Umbilical cord (tissue), 2 donors: ENCODE measurements around the gene GBF1. TPM values are rescaled to one million over a fixed set of nuclear protein-coding genes. Genes with fewer than 3 reads are reported as not detected.
A peak's percentile ranks its signal among the peaks of the same experiment; 100 is the strongest.
"Not testable (repeated sequence)": the region's sequence is repeated elsewhere in the genome, so short reads cannot be mapped to it uniquely, and the experiment has no call there.

Source experiments
- DNase-seq: peaks from one replicate; pipeline ENCODE4 v3.0.0-alpha.2; 2015; ENCODE audit warnings: low spot score
- total RNA-seq: library from RNA; depleted of rRNA; stranded (reverse); fragments of >200 nt; gene quantifications from one replicate; pipeline ENCODE4 v1.2.3, GENCODE V29; 2014; ENCODE audit warnings: low replicate concordance; ENCODE audit not compliant: insufficient read depth

GBF1 gene
- total RNA-seq, 1 donor from 2014 or later, result 17.1 TPM

- no peak for DNase-seq
These were observed 57.3 kb downstream of the GBF1 start for GRCh38 chr10:102302611-102303010.

- DNase-seq, result no peak
These were observed 60.7 kb downstream of the GBF1 start for GRCh38 chr10:102306006-102306405.

- DNase-seq, result no peak
These were observed 61.4 kb downstream of the GBF1 start for GRCh38 chr10:102306710-102307109.

- not testable (repeated sequence) for DNase-seq
These were observed 63.0 kb downstream of the GBF1 start for GRCh38 chr10:102308318-102308717.

GRCh38 chr10:102309236-102309635 lies 63.9 kb downstream of the GBF1 start:
- DNase-seq, result no peak

- DNase-seq, result no peak
These were observed 64.6 kb downstream of the GBF1 start for GRCh38 chr10:102309916-102310315.

GRCh38 chr10:102310361-102311024 lies 65.2 kb downstream of the GBF1 start:
- no peak for DNase-seq

GRCh38 chr10:102311025-102311420 lies 65.7 kb downstream of the GBF1 start:
- DNase-seq, result no peak

GRCh38 chr10:102312683-102313082 lies 67.4 kb downstream of the GBF1 start:
- DNase-seq, result no peak

- peak; percentile 61 for DNase-seq
These were observed 68.0 kb downstream of the GBF1 start for GRCh38 chr10:102313221-102313896.

- DNase-seq, result no peak
These were observed 69.5 kb downstream of the GBF1 start for GRCh38 chr10:102314801-102315200.

- no peak for DNase-seq
These were observed 71.1 kb downstream of the GBF1 start for GRCh38 chr10:102316421-102316820.

- DNase-seq, result no peak
These were observed 77.6 kb downstream of the GBF1 start for GRCh38 chr10:102322914-102323313.

GRCh38 chr10:102324061-102324460 lies 78.7 kb downstream of the GBF1 start:
- DNase-seq, result no peak

GRCh38 chr10:102326031-102326430 lies 80.7 kb downstream of the GBF1 start:
- no peak for DNase-seq

GRCh38 chr10:102327002-102327401 lies 81.7 kb downstream of the GBF1 start:
- no peak for DNase-seq

- DNase-seq, result no peak
These were observed 82.3 kb downstream of the GBF1 start for GRCh38 chr10:102327641-102328040.

GRCh38 chr10:102332772-102333171 lies 87.4 kb downstream of the GBF1 start:
- DNase-seq, result no peak

- peak; percentile 68 for DNase-seq
These were observed 88.8 kb downstream of the GBF1 start for GRCh38 chr10:102334101-102334500.

GRCh38 chr10:102335184-102335583 lies 89.9 kb downstream of the GBF1 start:
- DNase-seq, result no peak

GRCh38 chr10:102341038-102341688 lies 95.8 kb downstream of the GBF1 start:
- DNase-seq, result no peak

- no peak for DNase-seq
These were observed 97.1 kb downstream of the GBF1 start for GRCh38 chr10:102342458-102342857.

- no peak for DNase-seq
These were observed 97.6 kb downstream of the GBF1 start for GRCh38 chr10:102342958-102343357.
